Activated CD4-positive, CD25-positive, alpha-beta regulatory T cell treated with anti-CD3 and anti-CD28 coated beads, Interleukin-2, amount 50 U/mL, for 72 hours (primary cell): ENCODE data around the gene CTSF.
A peak's percentile ranks its signal among the peaks of the same experiment; 100 is the strongest.
"Not testable (repeated sequence)": the region's sequence is repeated elsewhere in the genome, so short reads cannot be mapped to it uniquely, and the experiment has no call there.

Experiments
- DNase-seq: peaks from one replicate; pipeline ENCODE4 v3.0.0; 2021

Gene CTSF

GRCh38 chr11:66568124-66568916 is at the start of gene CTSF:
CTSF (minus strand) TSS chr11:66568606; CDS start chr11:66568486, 120 bp downstream.
- peak; percentile 81 for DNase-seq

GRCh38 chr11:66617155-66617834 is 48.9 kb upstream of the CTSF start:
- no peak for DNase-seq

DNA sequence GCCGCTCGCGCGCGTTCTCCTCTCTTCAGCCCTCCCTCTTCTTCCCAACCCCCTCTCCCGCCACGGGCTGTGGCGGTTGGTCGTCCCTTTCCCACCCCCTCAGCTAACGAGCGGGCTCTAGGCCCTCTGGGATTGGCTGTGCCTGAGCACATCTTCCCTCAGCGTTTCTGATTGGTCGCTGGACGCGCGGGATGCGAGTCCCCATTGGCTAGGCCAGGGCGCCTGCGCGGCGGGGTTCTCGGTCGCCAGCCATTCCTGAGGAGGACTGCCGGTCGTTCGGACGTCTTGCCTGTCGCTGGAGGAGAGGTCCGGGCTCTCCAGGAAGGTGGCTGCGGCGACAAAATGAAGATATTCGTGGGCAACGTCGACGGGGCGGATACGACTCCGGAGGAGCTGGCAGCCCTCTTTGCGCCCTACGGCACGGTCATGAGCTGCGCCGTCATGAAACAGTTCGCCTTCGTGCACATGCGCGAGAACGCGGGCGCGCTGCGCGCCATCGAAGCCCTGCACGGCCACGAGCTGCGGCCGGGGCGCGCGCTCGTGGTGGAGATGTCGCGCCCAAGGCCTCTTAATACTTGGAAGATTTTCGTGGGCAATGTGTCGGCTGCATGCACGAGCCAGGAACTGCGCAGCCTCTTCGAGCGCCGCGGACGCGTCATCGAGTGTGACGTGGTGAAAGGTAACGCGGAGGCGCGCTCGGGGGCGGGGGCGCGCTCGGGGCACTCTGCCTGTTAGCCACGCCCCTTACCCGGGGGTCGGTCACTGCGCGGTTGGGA is 48.2 kb upstream of the CTSF start, which contains the start of gene RBM14:
TSS of gene RBM14 (plus strand) at position 252 of the 776 bp plus-strand sequence. CDS start at position 343, 91 bp downstream.
- peak; percentile 97 for DNase-seq

GRCh38 chr11:66614073-66614472 is 45.7 kb upstream of the CTSF start:
- DNase-seq, result no peak

- no peak for DNase-seq
These were observed 44.1 kb upstream of the CTSF start for GRCh38 chr11:66612458-66612857.

- DNase-seq, result no peak
These were observed 41.6 kb upstream of the CTSF start for GRCh38 chr11:66609721-66610617.

DNA sequence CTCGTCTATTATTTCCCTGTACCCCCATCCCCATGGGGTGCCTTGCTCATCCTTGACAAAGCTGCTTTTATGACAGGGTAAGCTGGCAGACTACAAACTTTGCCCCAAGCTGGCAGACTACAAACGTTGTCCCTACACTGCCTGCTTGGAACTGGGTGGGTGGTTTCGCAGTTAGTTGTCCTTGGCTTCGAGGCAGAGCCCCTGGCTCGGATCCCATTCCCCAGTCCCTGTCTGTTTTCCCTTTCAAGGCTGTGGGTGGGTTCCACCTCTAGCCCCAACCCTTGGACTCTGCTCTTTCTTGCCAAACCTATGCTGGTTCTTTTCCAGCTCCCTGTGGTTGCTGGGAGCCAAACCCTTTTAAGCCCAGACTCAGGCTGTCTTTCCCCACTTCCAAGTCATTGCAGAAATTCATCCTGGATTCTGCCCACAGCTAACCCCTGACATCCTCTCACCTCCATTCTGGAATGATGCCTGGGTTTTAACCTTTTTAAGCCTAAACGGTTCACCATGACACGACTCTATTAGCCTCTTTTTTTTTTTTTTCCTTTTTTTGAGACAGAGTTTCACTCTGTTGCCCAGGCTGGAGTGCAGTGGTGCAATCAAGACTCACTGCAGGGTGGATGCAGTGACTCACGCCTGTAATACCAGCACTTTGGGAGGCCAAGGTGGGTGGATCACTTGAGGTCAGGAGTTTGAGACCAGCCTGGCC is 38.9 kb upstream of the CTSF start:
- DNase-seq, result no peak

DNA sequence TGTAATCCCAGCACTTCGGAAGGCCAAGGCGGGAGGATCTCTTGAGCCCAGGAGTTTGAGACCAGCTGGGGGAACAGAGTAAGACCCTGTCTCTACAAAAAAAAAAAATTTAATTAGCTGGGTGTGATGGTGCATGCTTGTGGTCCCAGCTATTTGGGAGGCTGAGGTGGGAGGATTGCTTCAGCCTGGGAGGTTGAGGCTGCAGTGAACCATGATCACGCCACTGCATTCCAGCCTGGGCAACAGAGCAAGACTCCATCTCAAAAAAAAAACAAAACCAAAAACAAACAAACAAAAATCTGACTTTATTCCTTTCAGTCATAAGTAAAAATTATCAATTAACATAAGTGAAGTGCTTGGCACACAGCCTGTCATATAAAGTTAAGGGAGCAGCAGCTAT is 38.2 kb upstream of the CTSF start:
- not testable (repeated sequence) for DNase-seq

- DNase-seq, result no peak
These were observed 35.7 kb upstream of the CTSF start for GRCh38 chr11:66604155-66604554.

GRCh38 chr11:66603072-66603471 is 34.7 kb upstream of the CTSF start:
- DNase-seq, result no peak

DNA sequence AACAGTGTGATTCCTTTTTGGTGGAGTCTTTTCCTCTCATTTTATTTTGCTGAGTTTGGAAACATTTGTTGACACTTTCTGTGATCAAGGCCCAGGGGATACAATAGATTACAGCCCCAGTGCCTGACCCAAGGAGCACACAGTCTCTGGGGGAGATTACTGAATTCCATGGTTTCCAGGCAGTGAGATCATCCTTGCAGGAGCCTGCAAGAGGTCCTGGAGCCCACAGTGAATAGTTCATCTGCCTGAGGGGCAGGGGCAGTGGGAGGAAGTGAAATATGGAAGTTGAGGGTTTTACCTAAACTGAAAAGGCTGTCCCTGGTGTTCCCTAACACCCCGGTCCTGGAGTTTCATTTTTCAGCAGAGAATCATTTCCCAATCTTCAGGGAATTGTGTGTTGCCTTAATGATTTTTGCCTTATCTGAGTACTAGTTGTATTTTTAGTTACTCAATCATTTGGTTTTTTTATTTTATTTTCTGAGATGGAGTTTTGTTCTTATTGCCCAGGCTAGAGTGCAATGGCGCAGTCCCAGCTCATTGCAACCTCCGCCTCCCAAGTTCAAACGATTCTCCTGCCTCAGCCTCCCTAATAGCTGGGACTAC is 32.3 kb upstream of the CTSF start:
- DNase-seq, result no peak

GRCh38 chr11:66600219-66600618 is 31.8 kb upstream of the CTSF start:
- DNase-seq, result no peak

GRCh38 chr11:66598993-66599392 is 30.6 kb upstream of the CTSF start:
- no peak for DNase-seq

DNA sequence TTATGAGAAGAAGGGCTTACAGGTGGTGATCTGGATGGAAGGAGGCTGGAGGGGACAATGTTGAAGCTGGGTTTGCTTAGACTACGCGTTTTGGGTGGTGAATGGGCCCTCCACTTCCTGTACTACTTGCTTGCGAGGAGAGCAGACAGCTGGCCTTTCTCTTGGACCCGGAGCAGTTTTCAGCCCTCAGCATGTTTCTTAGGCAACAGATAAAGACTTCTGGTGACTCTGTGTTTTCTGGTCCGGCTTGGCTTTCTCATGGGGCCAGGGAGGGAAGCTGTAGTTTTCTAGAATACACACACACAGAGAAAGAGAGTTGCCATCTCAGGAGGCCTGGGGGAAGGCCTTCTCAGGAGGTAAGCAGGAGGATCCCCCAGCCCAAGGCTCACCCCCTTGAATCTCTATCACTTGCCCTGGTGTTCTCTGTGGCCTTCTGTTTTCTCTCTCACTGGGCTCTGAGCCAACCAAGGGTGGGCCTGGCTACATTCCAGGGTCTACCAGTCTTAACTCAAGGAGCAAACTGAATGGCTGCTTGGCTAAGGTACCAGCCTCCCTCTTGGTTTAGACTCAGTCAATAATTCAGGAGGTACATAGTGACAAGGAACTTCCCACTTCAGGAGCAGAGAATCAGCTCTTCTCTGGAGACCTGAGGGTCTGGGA is 27.0 kb upstream of the CTSF start:
- DNase-seq, result no peak

GRCh38 chr11:66593650-66594049 is 25.2 kb upstream of the CTSF start:
- DNase-seq, result no peak

- no peak for DNase-seq
These were observed 24.9 kb upstream of the CTSF start for GRCh38 chr11:66593303-66593635.

DNA sequence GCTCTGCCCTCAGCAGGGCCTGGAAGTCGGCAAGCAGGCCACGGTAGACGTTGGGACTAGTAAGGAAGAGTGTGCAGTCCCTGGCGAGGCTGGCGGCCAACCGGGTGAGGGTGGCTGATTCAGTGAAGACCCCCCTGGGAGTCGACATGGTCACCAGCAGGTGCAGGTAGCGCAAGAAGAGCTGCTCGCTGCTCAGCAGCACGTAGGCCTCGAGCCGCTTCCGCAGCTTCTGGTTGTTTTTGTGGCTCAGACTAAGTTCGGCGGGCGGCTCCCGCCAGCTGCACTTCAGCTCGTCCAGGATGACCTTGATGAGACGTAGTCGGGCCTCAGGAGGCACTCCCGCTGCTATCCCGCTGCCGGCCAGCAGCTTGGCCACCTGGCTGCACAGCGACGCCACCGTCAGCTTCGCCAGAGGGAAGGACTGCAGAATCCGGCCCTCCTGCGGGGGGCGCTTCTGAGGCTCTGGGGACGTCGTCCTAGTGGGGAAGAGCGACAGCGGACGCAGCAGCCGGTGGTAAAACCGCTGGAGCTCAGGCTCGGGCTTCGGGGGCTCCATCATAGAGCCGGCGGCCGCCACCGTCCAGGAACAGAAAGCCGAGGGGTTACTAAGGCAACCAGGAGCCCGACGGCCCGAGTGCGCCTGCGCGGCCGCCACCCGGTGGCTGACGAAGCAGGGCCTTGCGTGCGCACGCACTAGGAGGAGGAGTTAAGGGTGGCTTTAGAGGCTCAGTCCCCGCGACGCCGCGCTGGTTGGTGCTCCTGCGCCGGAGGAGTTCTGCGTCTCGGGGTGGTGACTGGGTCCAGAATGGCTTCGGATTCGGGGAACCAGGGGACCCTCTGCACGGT is 24.3 kb upstream of the CTSF start, which contains the start of the genes CCDC87 and CCS:
TSS of gene CCDC87 (minus strand) at position 607 of the 846 bp plus-strand sequence. CDS start at position 559, 48 bp downstream.
TSS of gene CCS (plus strand) at position 729 of the 846 bp plus-strand sequence. CDS start at position 806, 77 bp downstream.
- peak; percentile 97 for DNase-seq

DNA sequence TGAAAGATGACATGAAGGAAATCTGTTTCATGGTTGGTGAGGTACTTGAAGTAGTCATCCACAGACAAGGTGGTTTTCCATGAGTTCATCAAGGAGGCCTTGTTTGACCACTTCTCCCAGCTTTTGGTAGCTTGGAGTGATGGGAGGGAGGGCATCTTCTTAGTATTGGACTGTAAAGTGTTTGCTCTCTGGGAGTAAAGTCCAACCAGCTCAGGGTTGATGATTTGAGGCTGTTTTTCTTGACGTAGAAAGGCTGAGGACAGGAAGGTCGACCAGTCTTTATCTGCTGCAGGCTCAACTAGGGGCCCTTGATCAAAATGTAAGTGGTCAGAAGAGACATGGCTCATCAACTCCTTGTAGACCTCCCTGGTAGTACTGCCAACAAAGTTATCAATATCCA is 22.8 kb upstream of the CTSF start:
- DNase-seq, result no peak

DNA sequence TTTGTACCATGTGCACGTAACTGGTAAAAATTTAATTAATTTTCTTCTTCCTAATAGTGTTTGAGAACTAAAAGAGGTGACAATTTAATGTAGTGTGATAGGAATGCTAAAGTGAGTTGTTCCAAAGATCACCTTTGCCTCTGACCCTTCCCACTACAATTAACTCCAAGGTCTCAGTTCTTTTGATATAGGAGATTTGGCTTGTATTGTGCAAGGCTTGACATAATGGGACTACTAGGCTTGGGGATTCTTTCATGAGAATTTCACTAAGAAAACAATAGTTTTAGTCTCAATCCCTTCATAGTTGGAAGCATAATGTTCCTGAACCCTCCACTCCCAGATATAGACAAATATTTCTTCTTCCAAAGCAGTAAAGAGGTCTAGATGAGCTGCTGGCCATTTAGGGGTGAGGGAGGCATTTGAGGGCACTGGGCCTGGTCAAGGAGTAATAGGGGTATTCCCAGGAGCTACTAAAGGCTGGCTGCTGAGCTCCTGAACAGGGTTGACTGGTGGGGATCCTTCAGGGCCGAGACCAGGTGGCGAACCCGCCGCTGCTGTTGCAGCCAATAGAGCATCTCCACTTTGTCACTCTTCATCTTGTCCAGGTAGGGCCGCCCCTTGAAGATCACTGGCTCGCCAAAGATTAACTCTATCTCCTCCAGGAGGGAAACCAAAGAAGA is 21.7 kb upstream of the CTSF start:
- no peak for DNase-seq
